Peyer's patch (tissue), 4 donors: Measurements from ENCODE around the gene MYO3A.

ENCODE experiments used
- CTCF ChIP-seq, 6 experiments: fragments of 450-650 bp in 4 of 6; fragments of 200-600 bp in 2 of 6; sonication (generic) in 1 of 6; IDR thresholded peaks; one replicate each; pipeline ENCODE4 v1.5.1; 2017 to 2019; ENCODE audit warnings: antibody characterized with exemption in 6 of 6, mild to moderate bottlenecking in 3 of 6, moderate library complexity in 1 of 6
- POLR2A ChIP-seq, 2 donors: fragments of 450-650 bp; IDR thresholded peaks; one replicate each; pipeline ENCODE4 v1.5.1; 2017; ENCODE audit warnings: antibody characterized with exemption in 2 of 2, mild to moderate bottlenecking in 2 of 2, moderate library complexity in 2 of 2

- TF ChIP-seq CTCF (IDR thresholded peaks at IDR 0.05) (no peak), POLR2A (IDR thresholded peaks at IDR 0.05) (no peak)
Observed at GRCh38 chr10:25952857-25953256, 18.8 kb downstream of the MYO3A start.
